B cell (primary cell): ENCODE measurements around the gene WDSUB1. TPM values are rescaled to one million over a fixed set of nuclear protein-coding genes. Genes with fewer than 3 reads are reported as not detected.

ENCODE experiments used
- ATAC-seq: fragments of 200-7000 bp; cut with Tn5 transposase; one replicate; pipeline ENCODE4 v1.10.0; 2021; ENCODE audit warnings: low read depth, mild to moderate bottlenecking, moderate number of reproducible peaks, moderate library complexity
- CTCF ChIA-PET: fragments of 350-600 bp; sonication (Branson Sonifier 250); formaldehyde crosslinking; loops from one replicate; lab custom pipeline; 2021; ENCODE audit warnings: antibody characterized with exemption, inconsistent platforms; lab: Charles Lee
- POLR2A ChIA-PET: fragments of 350-600 bp; sonication (Branson Sonifier 250); formaldehyde crosslinking; loops from one replicate; lab custom pipeline; 2021; ENCODE audit warnings: antibody characterized with exemption; lab: Charles Lee
- DNase-seq: peaks from one replicate; pipeline ENCODE4 v3.0.0; 2013
- H2AFZ ChIP-seq: 2 replicates; pipeline ENCODE4 v1.6.1; 2012; ENCODE audit warnings: mild to moderate bottlenecking, low read depth, low read length; ENCODE audit not compliant: insufficient read depth, poor library complexity, severe bottlenecking
- H3K27ac ChIP-seq, 2 donors: 1 replicate in 1 of 2; 2 replicates in 1 of 2; pipeline ENCODE4 v1.5.1; 2012 to 2013; ENCODE audit warnings: low read length in 2 of 2, mild to moderate bottlenecking in 2 of 2, moderate library complexity in 1 of 2
- H3K27me3 ChIP-seq, 4 experiments: fragments of 200-600 bp in 1 of 4; sonication (generic) in 1 of 4; replicated peaks in 1 of 4; 1 replicate in 2 of 4; 2 replicates in 2 of 4; pipeline versions ENCODE4 v1.6.1 to v1.7.0; 2013 to 2016; ENCODE audit warnings: low read length in 3 of 4, mild to moderate bottlenecking in 2 of 4, mixed read lengths in 1 of 4, moderate library complexity in 1 of 4; ENCODE audit not compliant: insufficient read depth in 4 of 4, control insufficient read depth in 3 of 4; ENCODE audit errors: control extremely low read depth in 1 of 4
- H3K36me3 ChIP-seq, 2 experiments: replicated peaks in 1 of 2; 1 replicate in 1 of 2; 2 replicates in 1 of 2; pipeline versions ENCODE4 v1.6.1 to v1.7.1; 2013; ENCODE audit warnings: low read length in 1 of 2; ENCODE audit not compliant: insufficient read depth in 2 of 2, control insufficient read depth in 1 of 2; ENCODE audit errors: control extremely low read depth in 1 of 2, extremely low read depth in 1 of 2
- H3K4me1 ChIP-seq, 2 donors: fragments of 200-600 bp in 1 of 2; sonication (generic) in 1 of 2; 1 replicate in 1 of 2; 2 replicates in 1 of 2; pipeline versions ENCODE4 v1.5.1 to v1.6.1; 2013 to 2017; ENCODE audit warnings: low read length in 2 of 2; ENCODE audit not compliant: control insufficient read depth in 2 of 2, insufficient read depth in 2 of 2
- H3K4me2 ChIP-seq: replicated peaks from 2 replicates; pipeline ENCODE3; 2012; ENCODE audit warnings: mild to moderate bottlenecking, low read depth, low read length; ENCODE audit not compliant: poor library complexity, severe bottlenecking
- H3K4me3 ChIP-seq, 5 experiments: fragments of 200-600 bp in 1 of 5; sonication (generic) in 1 of 5; 1 replicate in 3 of 5; 2 replicates in 2 of 5; pipeline versions ENCODE4 v1.5.1 to v1.7.0; 2011 to 2016; ENCODE audit warnings: low read length in 4 of 5, mild to moderate bottlenecking in 4 of 5, low read depth in 2 of 5, control low read depth in 1 of 5, moderate library complexity in 1 of 5; ENCODE audit not compliant: insufficient read depth in 1 of 5; ENCODE audit errors: control extremely low read depth in 1 of 5, extremely low read depth in 1 of 5
- H3K79me2 ChIP-seq: fragments of 200-600 bp; sonication (generic); one replicate; pipeline ENCODE4 v1.6.0; 2016; ENCODE audit warnings: low read length; ENCODE audit not compliant: control insufficient read depth, insufficient read depth
- H3K9ac ChIP-seq: fragments of 200-600 bp; sonication (generic); 2 replicates; pipeline ENCODE4 v1.6.1; 2017; ENCODE audit warnings: mild to moderate bottlenecking, low read length, moderate library complexity
- H3K9me3 ChIP-seq, 3 donors: one replicate each; pipeline versions ENCODE4 v1.6.1 to v1.7.1; 2013; ENCODE audit warnings: low read length in 2 of 3; ENCODE audit not compliant: control insufficient read depth in 2 of 3, insufficient read depth in 1 of 3; ENCODE audit errors: control extremely low read depth in 1 of 3
- H4K20me1 ChIP-seq: 2 replicates; pipeline ENCODE4 v1.6.0; 2012; ENCODE audit warnings: mild to moderate bottlenecking, low read length; ENCODE audit not compliant: insufficient read depth, control insufficient read depth, poor library complexity, severe bottlenecking
- H3K27ac Mint-ChIP-seq: one replicate; pipeline ENCODE4 v1.8.0; 2021; ENCODE audit warnings: mixed read lengths
- H3K27me3 Mint-ChIP-seq: one replicate; pipeline ENCODE4 v1.8.0; 2021; ENCODE audit warnings: mixed read lengths
- H3K4me1 Mint-ChIP-seq: one replicate; pipeline ENCODE4 v1.8.0; 2021; ENCODE audit warnings: mixed read lengths
- H3K4me3 Mint-ChIP-seq: one replicate; pipeline ENCODE4 v1.8.0; 2021; ENCODE audit warnings: mixed read lengths
- H3K9me3 Mint-ChIP-seq: one replicate; pipeline ENCODE4 v1.8.0; 2022; ENCODE audit warnings: mixed read lengths; ENCODE audit not compliant: insufficient read depth
- CTCF ChIP-seq: fragments of 200-600 bp; IDR thresholded peaks from one replicate; pipeline ENCODE4 v1.8.0; 2022; ENCODE audit warnings: antibody characterized with exemption, mild to moderate bottlenecking
- EZH2 ChIP-seq: IDR thresholded peaks from 2 replicates; pipeline ENCODE4 v1.6.1; 2012; ENCODE audit warnings: borderline replicate concordance, low read depth, mild to moderate bottlenecking, moderate library complexity, low read length; ENCODE audit not compliant: insufficient read depth, poor library complexity, severe bottlenecking
- WGBS: methylation state at CpG from one replicate; pipeline ENCODE4 v1.1.5; 2013; ENCODE audit warnings: missing lambda C conversion rate; ENCODE audit not compliant: insufficient coverage; 5-methylcytosine and 5-hydroxymethylcytosine counted together
- intact Hi-C: fragments of 100-400 bp; cut with micrococcal nuclease; formaldehyde crosslinking; loops from one replicate; pipeline ENCODE4 v1.10.0; 2022
- polyA plus RNA-seq: library from polyadenylated mRNA; depleted of rRNA; stranded (reverse); fragments of >200 nt; gene quantifications from 2 replicates; pipeline ENCODE4 v1.2.3, GENCODE V29; 2012
- total RNA-seq, 2 donors: library from RNA; stranded (reverse); fragments of 120-200 nt in 1 of 2; gene quantifications; 1 replicate in 1 of 2; 2 replicates in 1 of 2; pipeline versions ENCODE4 v1.2.3 to v1.2.4, GENCODE V29; 2013 to 2022

The WDSUB1 gene
- total and polyA plus RNA-seq, 2 donors (not counting 1 experiment from before 2014, with no cell fraction given), result 10.8 to 13.6 TPM

DNA sequence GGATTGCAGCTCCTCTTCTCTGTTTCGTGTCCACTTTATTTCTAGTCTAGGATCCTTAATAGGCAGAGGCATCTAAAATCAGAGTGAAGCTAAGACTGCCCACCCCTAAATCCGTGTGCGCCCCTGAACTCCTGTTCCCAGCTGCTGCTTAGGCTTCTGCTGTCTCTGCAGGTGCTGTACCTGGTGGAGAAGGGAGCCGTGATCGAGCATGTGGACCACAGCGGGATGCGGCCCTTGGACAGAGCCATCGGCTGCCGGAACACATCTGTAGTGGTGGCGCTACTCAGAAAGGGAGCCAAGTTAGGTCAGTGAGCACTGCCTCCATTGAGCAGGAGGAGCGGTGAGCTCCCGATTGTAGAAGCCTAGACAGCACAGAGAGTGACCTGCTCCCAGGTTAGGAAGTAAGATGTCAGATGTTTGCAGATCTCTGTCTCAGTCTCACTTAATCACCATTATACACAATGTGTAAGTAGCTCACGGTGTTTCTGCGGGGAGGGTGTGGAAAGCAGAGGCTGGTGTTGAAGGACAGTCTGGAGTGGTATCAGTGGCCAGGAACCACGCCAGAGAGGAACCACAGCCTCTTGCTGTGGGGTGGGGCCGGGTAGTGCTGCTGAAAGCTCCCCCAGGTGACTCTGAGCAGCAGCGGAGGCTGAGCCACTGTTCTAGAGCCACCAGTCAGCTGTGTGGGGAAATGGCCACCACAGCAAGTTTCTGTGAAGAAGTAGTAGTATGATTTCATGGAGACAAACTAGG lies 62.3 kb downstream of the WDSUB1 start:
- ATAC-seq (no peak), DNase-seq (no peak)
- H2AFZ ChIP-seq, result no peak overlapping the region
- H3K4me3 ChIP-seq, result no peak overlapping the region
- intact Hi-C loops, result no loop called here
- H3K9ac ChIP-seq, result no peak overlapping the region
- H3K9me3 ChIP-seq, result no peaks in the 10 kb centered on the region
- TF ChIP-seq CTCF, result no peak
- no peak for TF ChIP-seq EZH2
- H3K4me1 Mint-ChIP-seq, result peaks cover 1% of the 10 kb centered on the region
- H3K79me2 ChIP-seq, result no peaks in the 10 kb centered on the region
- ChIA-PET POLR2A (no interaction called here), CTCF (no interaction called here)
- no peak overlapping the region for H3K27ac ChIP-seq
- no peak overlapping the region for H3K4me3 Mint-ChIP-seq
- H3K27me3 Mint-ChIP-seq, result peaks cover 8% of the 10 kb centered on the region
- H3K27ac Mint-ChIP-seq, result no peak overlapping the region
- no peak overlapping the region for H3K4me2 ChIP-seq
- H3K36me3 ChIP-seq, result no peaks in the 10 kb centered on the region
- H4K20me1 ChIP-seq, result no peaks in the 10 kb centered on the region
- H3K4me1 ChIP-seq, result no peaks in the 10 kb centered on the region
- no peaks in the 10 kb centered on the region for H3K9me3 Mint-ChIP-seq
- no peaks in the 10 kb centered on the region for H3K27me3 ChIP-seq
- 95% methylated on average over 17 of the region's 17 CpGs for WGBS

- no peaks in the 10 kb centered on the region for H3K9me3 Mint-ChIP-seq
- H3K36me3 ChIP-seq, result no peaks in the 10 kb centered on the region
- POLR2A ChIA-PET, result no interaction called here
- H3K27me3 ChIP-seq, result no peaks in the 10 kb centered on the region
- H3K4me3 ChIP-seq, result no peak overlapping the region
- no peaks in the 10 kb centered on the region for H3K4me1 ChIP-seq
- no peak overlapping the region for H3K27ac Mint-ChIP-seq
- CTCF ChIA-PET, result interaction anchor here (0.8 kb wide), 1 partner anchor 10 kb away, joined by 3 read pairs; no protein-coding TSS in a partner anchor
- no peak overlapping the region for H3K4me2 ChIP-seq
- ATAC-seq (no peak), DNase-seq (no peak)
- no peak overlapping the region for H3K27ac ChIP-seq
- 95% methylated on average over 7 of the region's 8 CpGs for WGBS
- intact Hi-C loops, result no loop called here
- no peak for TF ChIP-seq CTCF
- TF ChIP-seq EZH2, result no peak
- H3K27me3 Mint-ChIP-seq, result peaks cover 8% of the 10 kb centered on the region
- H3K4me3 Mint-ChIP-seq, result no peak overlapping the region
- no peaks in the 10 kb centered on the region for H3K79me2 ChIP-seq
- H3K9me3 ChIP-seq, result peaks cover 0 to 10% (median 0%) of the 10 kb centered on the region in 3 donors
- no peaks in the 10 kb centered on the region for H4K20me1 ChIP-seq
- no peak overlapping the region for H3K9ac ChIP-seq
- H2AFZ ChIP-seq, result no peak overlapping the region
- H3K4me1 Mint-ChIP-seq, result no peaks in the 10 kb centered on the region
Measured at GRCh38 chr2:159219394-159219998, 67.0 kb downstream of the WDSUB1 start.
